DOHH2 (cell line): ENCODE results near the gene EPHB1.

Experiments used
- CTCF ChIP-seq: fragments of 200-600 bp; sonication (generic); IDR thresholded peaks from one replicate; pipeline ENCODE4 v1.5.1; 2014; ENCODE audit warnings: antibody characterized with exemption, mild to moderate bottlenecking, low read depth, low read length; ENCODE audit not compliant: poor library complexity, severe bottlenecking
- EZH2phosphoT487 ChIP-seq: fragments of 200-600 bp; sonication (generic); IDR thresholded peaks from 2 replicates; pipeline ENCODE4 v1.6.1; 2017; ENCODE audit warnings: borderline replicate concordance, mild to moderate bottlenecking, antibody characterized with exemption, low read length, moderate library complexity, mixed read lengths

- TF ChIP-seq CTCF (no peak), EZH2phosphoT487 (no peak)
These were observed 144.9 kb downstream of the EPHB1 start for GRCh38 chr3:134939978-134940377.
